Nephron progenitor cell (in vitro differentiated cells): ENCODE data around the gene FAM228B.
A peak's percentile ranks its signal among the peaks of the same experiment; 100 is the strongest.

Source experiments
- DNase-seq: peaks from one replicate; pipeline ENCODE4 v3.0.0; 2021
- H3K27ac Mint-ChIP-seq: 2 replicates; pipeline ENCODE4 v1.8.0; 2021; ENCODE audit warnings: mild to moderate bottlenecking, moderate library complexity, mixed read lengths
- H3K27me3 Mint-ChIP-seq: 2 replicates; pipeline ENCODE4 v1.8.0; 2021; ENCODE audit warnings: mild to moderate bottlenecking, low read depth, mixed read lengths; ENCODE audit not compliant: poor library complexity
- H3K36me3 Mint-ChIP-seq: 2 replicates; pipeline ENCODE4 v1.8.0; 2021; ENCODE audit warnings: low read depth, mixed read lengths
- H3K4me1 Mint-ChIP-seq: 2 replicates; pipeline ENCODE4 v1.8.0; 2021; ENCODE audit warnings: mixed read lengths
- H3K4me3 Mint-ChIP-seq: 2 replicates; pipeline ENCODE4 v1.8.0; 2021; ENCODE audit warnings: mild to moderate bottlenecking, moderate library complexity, mixed read lengths
- H3K9me3 Mint-ChIP-seq: 2 replicates; pipeline ENCODE4 v1.8.0; 2021; ENCODE audit warnings: mild to moderate bottlenecking, moderate library complexity, mixed read lengths
- CTCF ChIP-seq: fragments of 200-600 bp; sonication (generic); IDR thresholded peaks from 2 replicates; pipeline ENCODE4 v1.5.0; 2021; ENCODE audit warnings: antibody characterized with exemption

The FAM228B gene

GRCh38 chr2:24123195-24123921 lies at the start of gene FAM228B, which contains the start of gene PFN4:
Gene FAM228B (plus strand): TSS chr2:24123469. CDS start chr2:24124362, 893 bp downstream.
Gene PFN4 (minus strand): TSS chr2:24123334. CDS start chr2:24122535, 799 bp downstream.
- TF ChIP-seq CTCF, result no peak
- Mint-ChIP-seq H3K4me1 (peaks cover 19% of the 10 kb centered on the region), H3K27me3 (no peaks in the 10 kb centered on the region), H3K27ac (peak within 1 kb of the TSS; percentile 94), H3K4me3 (peak within 1 kb of the TSS; percentile 88), H3K9me3 (peaks cover 9% of the 10 kb centered on the region), H3K36me3 (peaks cover 30% of the 10 kb centered on the region)
- DNase-seq, result peak; percentile 83

GRCh38 chr2:24073816-24074215 lies 49.5 kb upstream of the FAM228B start:
- H3K4me1 Mint-ChIP-seq, result peaks cover 28% of the 10 kb centered on the region
- H3K27ac Mint-ChIP-seq, result no peak overlapping the region
- no peaks in the 10 kb centered on the region for H3K9me3 Mint-ChIP-seq
- peaks cover 40% of the 10 kb centered on the region for H3K36me3 Mint-ChIP-seq
- TF ChIP-seq CTCF, result no peak
- H3K27me3 Mint-ChIP-seq, result peaks cover 6% of the 10 kb centered on the region
- no peak for DNase-seq
- H3K4me3 Mint-ChIP-seq, result peak overlapping the region; percentile 43

GRCh38 chr2:24075259-24075658 lies 48.0 kb upstream of the FAM228B start:
- Mint-ChIP-seq H3K36me3 (peaks cover 37% of the 10 kb centered on the region), H3K4me1 (peaks cover 28% of the 10 kb centered on the region), H3K27me3 (peaks cover 6% of the 10 kb centered on the region), H3K9me3 (no peaks in the 10 kb centered on the region), H3K4me3 (peak overlapping the region; percentile 99), H3K27ac (peak overlapping the region; percentile 44)
- no peak for DNase-seq
- no peak for TF ChIP-seq CTCF

GRCh38 chr2:24075915-24076848 lies 47.1 kb upstream of the FAM228B start, which contains the start of gene SF3B6:
Gene SF3B6 (minus strand): TSS chr2:24076326. CDS start chr2:24076229, 97 bp downstream.
- H3K27ac Mint-ChIP-seq, result peak within 1 kb of the TSS; percentile 99
- H3K4me3 Mint-ChIP-seq, result peak within 1 kb of the TSS; percentile 99
- H3K9me3 Mint-ChIP-seq, result no peaks in the 10 kb centered on the region
- peak; percentile 98 for DNase-seq
- H3K27me3 Mint-ChIP-seq, result peaks cover 6% of the 10 kb centered on the region
- no peak for TF ChIP-seq CTCF
- peaks cover 28% of the 10 kb centered on the region for H3K4me1 Mint-ChIP-seq
- peaks cover 42% of the 10 kb centered on the region for H3K36me3 Mint-ChIP-seq

- H3K27me3 Mint-ChIP-seq, result peaks cover 6% of the 10 kb centered on the region
- H3K4me3 Mint-ChIP-seq, result peak overlapping the region; percentile 99
- TF ChIP-seq CTCF, result no peak
- peak overlapping the region; percentile 81 for H3K27ac Mint-ChIP-seq
- H3K9me3 Mint-ChIP-seq, result no peaks in the 10 kb centered on the region
- H3K4me1 Mint-ChIP-seq, result peaks cover 28% of the 10 kb centered on the region
- peak; percentile 31 for DNase-seq
- peaks cover 48% of the 10 kb centered on the region for H3K36me3 Mint-ChIP-seq
These were observed 46.3 kb upstream of the FAM228B start for GRCh38 chr2:24076849-24077534.
